DOHH2 (cell line): ENCODE measurements around the gene FRAS1.

Experiments used
- H3F3A ChIP-seq: fragments of 200-600 bp; sonication (generic), shearing (Covaris generic); 2 replicates; pipeline ENCODE4 v1.6.0; 2016; ENCODE audit warnings: antibody characterized with exemption, mild to moderate bottlenecking; ENCODE audit not compliant: control insufficient read depth, insufficient read depth
- H3K27ac ChIP-seq: fragments of 200-600 bp; sonication (generic); 2 replicates; pipeline ENCODE4 v1.5.1; 2014; ENCODE audit warnings: low read depth, mild to moderate bottlenecking, low read length, moderate library complexity
- H3K27me3 ChIP-seq: fragments of 200-600 bp; sonication (generic); 2 replicates; pipeline ENCODE4 v1.6.1; 2014; ENCODE audit warnings: mild to moderate bottlenecking, low read length, mixed read lengths; ENCODE audit not compliant: control insufficient read depth
- H3K36me3 ChIP-seq: fragments of 200-600 bp; sonication (generic); 2 replicates; pipeline ENCODE4 v1.6.1; 2014; ENCODE audit warnings: mild to moderate bottlenecking, low read length, moderate library complexity, mixed read lengths; ENCODE audit not compliant: control insufficient read depth
- H3K4me1 ChIP-seq: fragments of 200-600 bp; sonication (generic); 2 replicates; pipeline ENCODE4 v1.6.1; 2014; ENCODE audit warnings: mild to moderate bottlenecking, low read length, mixed read lengths; ENCODE audit not compliant: control insufficient read depth
- H3K4me2 ChIP-seq: fragments of 200-600 bp; sonication (generic); 2 replicates; pipeline ENCODE4 v1.6.0; 2014; ENCODE audit warnings: mild to moderate bottlenecking, low read length, moderate library complexity
- H3K4me3 ChIP-seq: fragments of 200-600 bp; sonication (generic); 2 replicates; pipeline ENCODE4 v1.5.1; 2014; ENCODE audit warnings: mild to moderate bottlenecking, low read length, mixed read lengths
- H3K79me2 ChIP-seq: fragments of 200-600 bp; sonication (generic); 2 replicates; pipeline ENCODE4 v1.6.1; 2014; ENCODE audit warnings: mild to moderate bottlenecking, low read length, mixed read lengths; ENCODE audit not compliant: control insufficient read depth
- H3K9me2 ChIP-seq: fragments of 200-600 bp; sonication (generic); replicated peaks from 2 replicates; pipeline ENCODE4 v1.6.1; 2014; ENCODE audit warnings: mild to moderate bottlenecking, low read length, mixed read lengths; ENCODE audit not compliant: control insufficient read depth
- H3K9me3 ChIP-seq: fragments of 200-600 bp; sonication (generic); 2 replicates; pipeline ENCODE4 v1.6.1; 2014; ENCODE audit warnings: antibody characterized with exemption, low read length, mixed read lengths; ENCODE audit not compliant: control insufficient read depth, insufficient read depth
- H4K20me1 ChIP-seq: fragments of 200-600 bp; sonication (generic); 2 replicates; pipeline ENCODE4 v1.6.0; 2014; ENCODE audit warnings: low read depth, mild to moderate bottlenecking, antibody characterized with exemption, low read length, moderate library complexity; ENCODE audit not compliant: control insufficient read depth, insufficient read depth
- CTCF ChIP-seq: fragments of 200-600 bp; sonication (generic); IDR thresholded peaks from one replicate; pipeline ENCODE4 v1.5.1; 2014; ENCODE audit warnings: antibody characterized with exemption, mild to moderate bottlenecking, low read depth, low read length; ENCODE audit not compliant: poor library complexity, severe bottlenecking
- EZH2phosphoT487 ChIP-seq: fragments of 200-600 bp; sonication (generic); IDR thresholded peaks from 2 replicates; pipeline ENCODE4 v1.6.1; 2017; ENCODE audit warnings: borderline replicate concordance, mild to moderate bottlenecking, antibody characterized with exemption, low read length, moderate library complexity, mixed read lengths

Gene FRAS1

DNA sequence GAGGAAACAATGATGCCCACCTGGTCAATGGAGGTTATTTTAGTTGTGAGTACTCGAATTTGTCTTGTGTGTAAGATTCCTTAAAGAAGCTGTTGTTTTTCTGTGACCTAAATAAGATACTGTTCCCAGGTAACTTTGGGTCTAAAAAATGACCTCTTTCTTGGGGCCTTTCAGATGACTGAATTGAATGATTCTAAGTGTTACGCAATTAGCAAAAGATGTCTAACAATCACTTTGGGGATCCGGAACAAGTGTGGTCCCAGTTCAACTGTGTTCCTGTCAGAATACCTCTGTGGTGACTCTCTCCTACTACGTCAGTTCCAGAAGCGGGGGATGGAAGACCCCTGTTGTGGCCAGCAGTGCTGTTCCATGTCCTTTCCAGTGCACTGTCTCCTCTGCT is 99.4 kb downstream of the FRAS1 start:
- Histone ChIP-seq H3K9me3 (no peaks in the 10 kb centered on the region), H3K9me2 (no peaks in the 10 kb centered on the region), H3K36me3 (no peaks in the 10 kb centered on the region), H3K27ac (no peak overlapping the region), H3K27me3 (0 out of 2 replicates have a peak, but pooled peaks cover 2% of the 10 kb centered on the region), H3F3A (no peaks in the 10 kb centered on the region), H3K4me1 (no peaks in the 10 kb centered on the region), H3K79me2 (no peaks in the 10 kb centered on the region), H3K4me3 (no peak overlapping the region), H3K4me2 (no peak overlapping the region), H4K20me1 (no peaks in the 10 kb centered on the region)
- TF ChIP-seq CTCF (no peak), EZH2phosphoT487 (no peak)

DNA sequence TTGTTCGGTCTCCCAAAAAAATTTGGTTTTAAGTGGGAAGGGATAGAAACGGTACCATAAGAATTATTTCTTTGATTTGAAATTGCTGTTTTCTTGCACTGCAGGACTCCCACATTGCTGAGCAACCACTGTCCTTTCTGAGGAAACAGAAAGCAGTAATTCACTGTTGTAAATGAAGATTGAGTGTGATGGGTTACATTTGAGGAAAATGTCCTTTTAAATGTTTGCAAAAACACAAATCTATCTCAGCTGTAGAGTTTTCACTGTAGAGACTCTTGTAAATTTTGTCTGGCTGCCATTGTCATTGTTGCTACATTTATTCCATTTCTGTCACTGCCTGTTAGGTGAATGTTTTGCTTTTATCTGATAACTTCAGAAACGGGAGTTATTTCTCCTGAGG is 105.2 kb downstream of the FRAS1 start:
- Histone ChIP-seq H3K9me3 (no peaks in the 10 kb centered on the region), H3K4me2 (no peak overlapping the region), H3F3A (no peaks in the 10 kb centered on the region), H3K9me2 (no peaks in the 10 kb centered on the region), H4K20me1 (no peaks in the 10 kb centered on the region), H3K4me3 (no peak overlapping the region), H3K27me3 (no peaks in the 10 kb centered on the region), H3K27ac (no peak overlapping the region), H3K4me1 (no peaks in the 10 kb centered on the region), H3K79me2 (no peaks in the 10 kb centered on the region), H3K36me3 (no peaks in the 10 kb centered on the region)
- TF ChIP-seq CTCF (no peak), EZH2phosphoT487 (no peak)

- H3K9me3 ChIP-seq, result no peaks in the 10 kb centered on the region
- no peak overlapping the region for H3K4me2 ChIP-seq
- no peaks in the 10 kb centered on the region for H3K4me1 ChIP-seq
- no peaks in the 10 kb centered on the region for H3K9me2 ChIP-seq
- H3K4me3 ChIP-seq, result no peak overlapping the region
- no peaks in the 10 kb centered on the region for H4K20me1 ChIP-seq
- H3F3A ChIP-seq, result no peaks in the 10 kb centered on the region
- H3K27ac ChIP-seq, result no peak overlapping the region
- TF ChIP-seq CTCF, result no peak
- no peak for TF ChIP-seq EZH2phosphoT487
- H3K79me2 ChIP-seq, result no peaks in the 10 kb centered on the region
- no peaks in the 10 kb centered on the region for H3K36me3 ChIP-seq
- no peaks in the 10 kb centered on the region for H3K27me3 ChIP-seq
Measured at GRCh38 chr4:78162821-78163220, 105.7 kb downstream of the FRAS1 start.

DNA sequence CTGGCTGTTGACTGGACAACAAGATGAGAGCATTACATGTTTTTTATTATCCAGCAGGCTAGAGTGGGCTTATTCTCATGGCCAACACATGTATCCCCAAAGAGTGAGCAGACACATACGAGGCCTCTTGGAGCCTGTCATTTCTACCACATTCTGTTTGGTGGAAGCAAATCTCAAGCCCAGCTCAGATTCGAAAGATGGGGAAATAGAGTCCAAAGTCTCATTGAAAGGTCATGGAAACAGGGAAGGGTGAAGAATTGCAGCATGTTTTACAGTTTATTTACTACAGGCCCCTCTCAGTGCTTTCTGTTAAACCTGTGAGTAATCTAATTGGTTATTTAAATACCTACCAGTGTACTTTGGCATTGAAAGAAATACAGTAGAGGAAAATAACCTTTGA is 108.6 kb downstream of the FRAS1 start:
- Histone ChIP-seq H4K20me1 (no peaks in the 10 kb centered on the region), H3K27ac (no peak overlapping the region), H3K4me3 (no peak overlapping the region), H3K36me3 (no peaks in the 10 kb centered on the region), H3K4me2 (no peak overlapping the region), H3K9me2 (no peaks in the 10 kb centered on the region), H3K27me3 (no peaks in the 10 kb centered on the region), H3K4me1 (no peaks in the 10 kb centered on the region), H3F3A (no peaks in the 10 kb centered on the region), H3K9me3 (no peaks in the 10 kb centered on the region), H3K79me2 (no peaks in the 10 kb centered on the region)
- TF ChIP-seq EZH2phosphoT487 (no peak), CTCF (no peak)
